ENCODE data around the gene MGST2.
"Not testable (repeated sequence)": the region's sequence is repeated elsewhere in the genome, so short reads cannot be mapped to it uniquely, and the experiment has no call there.

The MGST2 gene

GRCh38 chr4:139665690-139666529 is at the start of gene MGST2:
Gene MGST2, plus strand, starts transcription at chr4:139665819. Its CDS starts 201 bp downstream, at chr4:139666020.
- DNase-seq: peak; percentile 6 to 30

DNA sequence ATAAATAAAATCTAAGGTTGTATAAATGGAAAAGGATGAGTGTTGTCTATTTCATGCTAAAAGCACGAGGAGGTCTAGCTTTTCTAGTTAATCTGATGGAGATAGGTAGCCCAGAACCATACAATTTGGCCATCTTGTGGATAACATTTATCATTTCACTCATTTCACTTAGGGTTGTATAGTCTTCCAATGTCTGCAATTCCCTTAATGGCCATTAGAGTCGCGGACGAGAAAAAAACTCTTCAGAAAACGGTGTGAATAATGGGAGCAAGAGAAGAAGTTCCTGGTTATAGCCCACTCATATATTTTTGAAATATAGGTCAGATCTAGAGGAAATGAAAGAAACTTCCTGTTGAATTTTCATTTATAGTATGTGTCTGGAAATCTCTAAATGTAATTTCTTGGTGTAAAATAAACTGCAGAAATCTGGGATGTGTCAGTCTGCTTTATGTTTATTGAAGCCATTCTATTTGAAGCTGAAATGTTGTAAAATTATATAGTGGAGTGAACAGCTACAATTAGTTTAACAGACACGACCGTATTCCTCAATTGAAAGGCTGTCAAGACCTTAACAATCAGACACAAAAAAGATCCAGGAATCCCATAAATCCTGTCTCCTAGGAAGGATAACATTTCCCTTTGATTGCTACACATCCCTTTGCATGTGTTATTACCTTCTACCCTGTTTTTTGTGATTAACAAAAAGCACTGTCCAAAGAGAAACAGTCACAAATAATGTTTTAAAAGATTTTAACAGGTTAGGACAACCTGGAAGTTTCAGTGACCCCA is 47.7 kb upstream of the MGST2 start:
- DNase-seq: no peak

- no peak for DNase-seq
These were observed 46.0 kb upstream of the MGST2 start for GRCh38 chr4:139619644-139620043.

- DNase-seq: no peak
These were observed 42.7 kb upstream of the MGST2 start for GRCh38 chr4:139622901-139623381.

DNA sequence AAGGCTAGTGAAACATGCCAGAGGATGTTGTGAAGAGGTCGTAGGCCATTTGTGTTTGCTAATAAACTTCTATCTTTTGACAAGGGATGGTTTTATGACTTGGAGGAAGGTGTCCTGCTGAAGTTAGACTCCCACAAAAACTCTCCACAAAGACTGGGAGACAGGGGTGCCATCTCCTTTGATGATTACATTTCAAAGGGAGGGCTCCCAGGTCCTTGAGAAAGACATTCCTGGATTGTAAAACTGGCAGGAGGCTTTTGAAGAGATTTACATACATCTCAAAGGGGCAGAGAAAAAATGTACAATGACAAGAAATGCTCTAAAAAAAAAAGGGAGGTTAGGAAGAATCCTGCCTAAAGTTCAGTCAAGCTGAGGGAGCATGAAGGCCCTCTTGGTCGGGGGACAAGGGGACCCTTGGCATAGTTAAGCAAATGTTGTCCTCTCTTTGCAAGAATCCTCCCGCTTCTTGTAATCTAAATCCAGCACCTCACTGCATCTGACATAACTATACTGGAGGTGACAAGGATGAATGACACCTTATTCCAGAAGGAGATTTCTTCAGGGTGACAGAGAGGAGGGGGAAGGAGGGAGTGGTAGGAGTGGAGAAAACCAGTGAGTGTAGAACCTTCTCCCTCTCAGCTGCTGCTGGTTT is 41.1 kb upstream of the MGST2 start:
- DNase-seq: no peak

- DNase-seq: no peak
These were observed 40.5 kb upstream of the MGST2 start for GRCh38 chr4:139625093-139625455.

- DNase-seq: no peak
These were observed 40.1 kb upstream of the MGST2 start for GRCh38 chr4:139625482-139625881.

DNA sequence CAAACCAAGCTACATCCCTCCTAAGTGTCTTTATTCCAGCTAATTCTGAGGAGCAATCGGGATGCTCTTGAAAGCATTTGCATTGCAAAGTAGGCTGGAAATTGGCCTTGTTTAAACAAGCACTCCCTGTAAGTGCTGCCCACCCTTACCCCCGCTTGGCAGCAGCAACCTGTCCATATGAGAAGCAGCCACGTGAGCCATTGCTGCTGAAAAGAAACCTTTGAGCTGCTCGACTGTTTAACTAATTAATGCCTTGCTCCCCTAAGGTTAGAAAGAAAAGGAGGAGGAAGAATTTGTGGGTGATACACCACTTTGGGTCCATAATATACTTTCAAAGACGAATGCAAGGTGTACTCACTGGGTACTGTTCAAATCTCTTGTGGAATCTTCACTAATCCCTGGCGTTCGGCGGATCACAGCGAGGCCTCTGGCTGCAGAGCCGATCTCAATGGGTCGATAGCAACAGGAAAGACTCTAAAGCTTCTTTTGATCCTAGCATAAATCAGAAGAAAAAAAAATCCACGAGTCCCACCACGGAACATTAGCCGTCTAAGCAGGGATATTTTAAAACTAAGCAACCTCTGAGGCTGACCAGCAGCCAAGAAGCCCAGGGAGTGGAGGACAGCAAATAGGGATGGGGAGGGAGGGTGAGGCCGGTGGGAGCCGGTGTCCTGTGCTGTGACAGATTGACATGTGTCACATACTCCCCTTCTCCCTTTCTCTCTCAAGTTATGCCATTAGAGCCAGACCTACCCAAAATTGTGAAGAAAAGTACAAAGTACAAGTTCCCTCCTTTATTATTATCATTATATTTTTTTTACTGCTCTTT is 37.2 kb upstream of the MGST2 start:
- peak in 1 of 2 donors; percentile 6 for DNase-seq

GRCh38 chr4:139629436-139630125 is 36.0 kb upstream of the MGST2 start:
- no peak for DNase-seq

DNA sequence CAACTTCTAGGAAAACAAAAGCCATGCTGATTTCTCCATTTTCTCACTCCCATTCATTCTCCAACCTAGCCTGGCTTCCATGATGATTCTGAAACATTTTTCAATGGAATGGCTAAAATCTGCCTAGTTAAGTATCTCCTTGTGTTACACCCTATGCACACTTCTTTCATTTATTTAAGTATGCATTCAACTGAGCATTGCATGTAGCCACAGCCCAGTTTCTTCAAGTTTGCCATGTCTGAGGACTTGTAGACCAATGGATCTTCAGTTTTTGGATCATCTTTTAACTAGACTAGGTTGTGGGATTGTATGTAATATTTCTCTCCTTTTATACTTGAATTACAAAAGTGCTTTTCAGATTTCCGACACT is 35.5 kb upstream of the MGST2 start:
- no peak for DNase-seq

GRCh38 chr4:139630991-139631390 is 34.6 kb upstream of the MGST2 start:
- DNase-seq: no peak

DNA sequence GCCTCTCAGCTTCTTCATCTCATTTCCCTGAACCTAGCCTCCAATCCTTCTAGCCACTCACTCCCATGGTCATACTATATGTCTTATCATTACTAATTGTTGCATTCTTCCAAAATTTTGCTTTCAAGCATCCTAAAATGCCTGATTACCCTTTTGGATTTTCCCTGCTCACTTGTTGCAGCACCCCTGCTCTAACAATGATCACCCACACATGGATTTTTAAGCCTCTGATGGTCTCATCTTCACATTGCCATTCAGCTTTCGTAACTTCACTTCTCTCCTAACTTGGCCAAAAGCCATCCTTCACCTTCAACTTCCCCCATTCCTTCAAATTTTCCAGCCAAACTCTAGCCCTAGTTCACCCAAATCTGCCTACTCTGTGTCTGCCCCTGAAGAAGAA is 33.8 kb upstream of the MGST2 start:
- DNase-seq: no peak

DNA sequence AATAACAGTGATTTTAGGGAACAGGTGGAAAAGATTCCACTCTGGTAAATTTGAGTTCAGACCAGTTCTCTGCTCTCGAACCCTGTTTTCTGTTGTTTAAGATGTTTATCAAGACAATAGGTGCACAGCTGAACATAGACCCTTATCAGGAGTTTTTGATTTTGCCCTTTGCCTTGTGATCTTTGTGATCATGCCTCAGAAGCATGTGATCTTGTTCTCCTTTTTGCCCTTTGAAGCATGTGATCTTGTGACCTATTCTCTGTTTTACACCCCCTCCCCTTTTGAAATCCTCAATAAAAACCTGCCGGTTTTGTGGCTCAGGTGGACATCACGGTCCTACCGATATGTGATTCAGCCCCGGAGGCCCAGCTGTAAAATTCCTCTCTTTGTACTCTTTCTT is 32.9 kb upstream of the MGST2 start:
- not testable (repeated sequence) for DNase-seq

DNA sequence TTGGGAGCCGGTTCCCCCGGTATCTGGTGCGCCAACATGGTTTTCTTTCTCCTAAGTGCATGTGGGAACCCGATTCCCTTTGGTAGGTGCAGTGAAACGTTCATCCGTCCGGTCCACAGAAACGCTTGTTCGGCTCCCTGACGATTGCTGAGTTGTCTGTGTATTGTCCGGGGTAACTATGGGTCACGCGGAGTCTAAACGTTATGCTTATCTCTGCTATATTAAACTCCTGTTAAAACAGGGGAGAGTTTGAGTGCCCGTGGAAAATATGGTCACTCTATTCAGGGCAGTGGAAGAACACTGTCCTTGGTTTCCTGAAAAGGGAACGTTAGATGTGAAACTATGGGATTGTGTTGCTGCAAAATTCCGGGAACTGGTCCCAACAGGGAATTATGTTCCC is 32.4 kb upstream of the MGST2 start:
- DNase-seq: no peak

DNA sequence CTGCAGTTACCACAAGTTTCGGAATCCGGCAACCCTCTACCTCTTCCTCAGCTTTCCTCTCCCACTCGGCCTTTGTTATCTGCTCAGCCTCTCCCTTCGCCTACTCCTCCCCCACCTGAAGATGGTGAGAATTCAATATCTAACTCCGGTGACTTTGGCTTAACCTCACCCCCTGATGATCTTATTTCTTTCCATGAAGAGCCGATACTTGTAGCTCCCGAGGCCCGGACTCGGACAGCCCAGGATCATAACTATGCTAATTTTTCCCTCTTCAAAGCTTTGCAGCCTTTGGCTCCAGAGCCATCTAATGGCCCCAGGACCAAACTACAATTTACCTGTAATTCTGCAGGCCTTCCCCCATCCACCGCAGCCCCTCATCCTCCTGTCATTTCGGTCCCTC is 32.0 kb upstream of the MGST2 start:
- DNase-seq: peak; percentile 8 to 51

- DNase-seq: no peak
These were observed 29.7 kb upstream of the MGST2 start for GRCh38 chr4:139635966-139636365.

DNA sequence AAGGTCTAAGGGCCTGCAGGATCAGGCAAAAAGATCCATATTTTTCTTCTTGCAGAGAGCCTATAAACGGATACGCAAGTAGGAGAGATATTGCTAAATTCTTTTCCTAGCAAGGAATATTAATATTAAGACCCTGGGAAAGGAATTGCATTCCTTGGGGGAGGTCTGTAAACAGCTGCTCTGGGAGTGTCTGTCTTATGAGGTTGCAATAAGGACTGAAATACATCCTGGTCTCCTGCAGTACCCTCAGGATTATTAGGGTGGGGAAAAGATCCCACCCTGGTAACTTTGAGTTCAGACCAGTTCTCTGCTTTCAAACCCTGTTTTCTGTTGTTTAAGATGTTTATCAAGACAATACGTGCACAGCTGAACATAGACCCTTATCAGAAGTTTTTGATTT is 27.3 kb upstream of the MGST2 start:
- not testable (repeated sequence) for DNase-seq

DNA sequence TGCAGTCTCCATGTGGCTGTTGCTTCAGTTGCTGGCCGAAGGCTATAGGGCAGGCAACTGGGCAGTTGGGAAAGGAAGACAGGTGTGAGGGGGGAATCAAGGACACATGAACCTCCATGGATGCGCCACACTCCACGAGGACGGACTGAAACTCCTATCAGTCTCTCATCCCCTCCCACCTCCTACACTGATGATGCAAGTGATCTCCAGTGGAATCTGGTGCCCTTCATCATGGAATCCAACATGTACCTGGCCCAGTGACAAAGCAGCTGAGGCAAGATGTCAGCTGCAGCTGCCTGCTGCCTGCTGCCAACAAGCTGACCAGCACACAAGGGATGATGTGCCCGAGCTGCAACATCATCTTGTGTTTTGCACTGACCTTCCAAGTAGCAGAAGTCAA is 26.0 kb upstream of the MGST2 start:
- no peak for DNase-seq

DNA sequence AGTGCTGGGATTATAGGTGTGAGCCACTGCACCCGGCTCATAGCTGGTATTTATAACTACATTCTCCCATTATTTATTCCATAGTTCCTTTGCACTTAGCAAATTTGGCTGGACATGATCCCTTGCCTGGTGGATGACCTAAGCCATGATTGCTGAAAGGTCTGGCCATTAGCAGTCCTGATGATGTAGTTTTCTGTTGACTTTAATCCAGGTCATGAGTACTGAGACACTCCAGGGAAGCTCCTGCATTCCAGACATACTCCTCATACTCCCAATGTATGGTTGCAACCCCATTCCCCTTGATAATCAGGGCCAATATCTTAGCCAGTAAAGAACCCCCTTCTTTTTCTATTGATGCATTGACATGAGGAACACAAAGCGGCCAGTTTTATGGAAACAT is 24.4 kb upstream of the MGST2 start:
- no peak for DNase-seq

DNA sequence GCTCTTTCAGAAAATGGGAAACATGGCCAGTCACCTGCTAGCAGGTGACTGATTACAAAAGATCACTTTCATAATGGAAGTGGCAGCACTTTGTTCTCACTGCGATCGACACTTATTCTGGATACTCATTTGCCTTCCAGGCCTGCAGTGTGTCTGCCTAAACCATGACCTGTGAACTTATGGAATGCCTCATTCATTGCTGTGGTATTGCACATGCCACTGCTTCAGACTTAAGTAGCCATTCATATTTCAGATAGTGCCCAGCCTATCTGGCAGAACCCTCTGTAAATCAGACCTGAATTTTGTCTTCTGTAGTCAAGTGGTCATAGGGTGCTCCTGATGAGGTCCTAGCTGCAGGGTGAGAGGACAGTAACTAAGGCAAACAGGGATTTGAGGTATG is 23.3 kb upstream of the MGST2 start:
- DNase-seq: no peak

- no peak for DNase-seq
These were observed 22.4 kb upstream of the MGST2 start for GRCh38 chr4:139643042-139643895.

All from hippocampal formation (tissue), 2 donors.